Neutrophil (primary cell): Measurements from ENCODE around the gene GSS.

Experiments used
- H3K27ac ChIP-seq: fragments of 200-600 bp; sonication (generic); 2 replicates; pipeline ENCODE4 v1.5.1; 2016; ENCODE audit warnings: mild to moderate bottlenecking, moderate library complexity
- H3K27me3 ChIP-seq: fragments of 200-600 bp; sonication (generic); 2 replicates; pipeline ENCODE4 v1.6.0; 2016; ENCODE audit warnings: mild to moderate bottlenecking
- H3K36me3 ChIP-seq: fragments of 200-600 bp; sonication (generic); 2 replicates; pipeline ENCODE4 v1.5.1; 2017
- H3K4me1 ChIP-seq, 2 experiments: fragments of 200-600 bp in 1 of 2; sonication (generic) in 1 of 2; 1 replicate in 1 of 2; 2 replicates in 1 of 2; pipeline versions ENCODE4 v1.5.1 to v1.6.1; 2013 to 2016; ENCODE audit warnings: low read depth in 1 of 2, low read length in 1 of 2, mild to moderate bottlenecking in 1 of 2, moderate library complexity in 1 of 2; ENCODE audit not compliant: control insufficient read depth in 1 of 2, insufficient read depth in 1 of 2
- H3K4me3 ChIP-seq, 2 experiments: fragments of 200-600 bp in 1 of 2; sonication (generic) in 1 of 2; 1 replicate in 1 of 2; 2 replicates in 1 of 2; pipeline ENCODE4 v1.5.1; 2013 to 2016; ENCODE audit warnings: low read depth in 1 of 2, low read length in 1 of 2, mild to moderate bottlenecking in 1 of 2, moderate library complexity in 1 of 2
- H3K9me3 ChIP-seq: fragments of 200-600 bp; sonication (generic); 2 replicates; pipeline ENCODE4 v1.5.1; 2016
- CTCF ChIP-seq: fragments of 200-600 bp; sonication (generic); IDR thresholded peaks from 2 replicates; pipeline ENCODE4 v1.5.1; 2016; ENCODE audit warnings: antibody characterized with exemption

GSS gene

GRCh38 chr20:35002426-35003210 is 47.0 kb upstream of the GSS start:
- no peak for TF ChIP-seq CTCF
- H3K4me3 ChIP-seq = no peak overlapping the region
- H3K9me3 ChIP-seq = no peaks in the 10 kb centered on the region
- H3K27me3 ChIP-seq = no peaks in the 10 kb centered on the region
- peaks cover 100% of the 10 kb centered on the region for H3K36me3 ChIP-seq
- H3K27ac ChIP-seq = no peak overlapping the region
- no peaks in the 10 kb centered on the region for H3K4me1 ChIP-seq

DNA sequence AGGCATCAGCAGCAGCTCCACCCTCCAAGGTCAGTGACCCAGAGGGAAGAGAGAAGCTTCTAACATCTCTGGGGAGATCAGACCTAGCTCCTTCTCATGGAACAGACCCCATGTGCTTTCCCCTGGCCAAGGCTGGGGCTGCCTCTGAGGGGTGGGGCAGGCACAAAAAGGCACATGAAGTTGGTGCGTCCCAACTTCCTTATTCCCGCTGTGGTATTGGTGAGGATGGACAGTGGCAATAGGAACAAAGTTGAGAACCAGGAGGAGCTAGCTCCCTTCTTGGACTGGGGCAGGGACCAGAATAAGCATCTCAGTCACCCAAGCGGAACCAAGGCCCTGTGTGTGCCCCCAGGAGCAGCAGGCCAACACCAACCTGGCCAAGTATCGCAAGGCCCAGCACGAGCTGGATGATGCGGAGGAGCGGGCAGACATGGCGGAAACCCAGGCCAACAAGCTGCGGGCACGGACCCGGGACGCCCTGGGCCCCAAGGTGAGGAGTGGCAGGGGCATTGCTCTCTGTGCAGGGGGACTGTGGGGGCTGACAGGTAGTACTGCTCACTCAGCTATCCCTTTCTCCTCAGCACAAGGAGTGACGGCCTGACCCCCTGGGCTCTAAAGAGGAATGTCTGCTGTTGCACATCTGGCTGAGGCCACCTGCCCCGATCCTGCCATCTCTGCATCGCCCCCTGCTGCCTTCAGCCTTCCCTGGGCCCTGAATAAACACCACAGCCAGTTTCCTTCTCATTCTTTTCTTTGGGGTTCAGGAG is 46.2 kb upstream of the GSS start:
- no peaks in the 10 kb centered on the region for H3K4me1 ChIP-seq
- no peak for TF ChIP-seq CTCF
- H3K36me3 ChIP-seq = peaks cover 100% of the 10 kb centered on the region
- no peak overlapping the region for H3K4me3 ChIP-seq
- H3K27me3 ChIP-seq = no peaks in the 10 kb centered on the region
- H3K27ac ChIP-seq = no peak overlapping the region
- H3K9me3 ChIP-seq = no peaks in the 10 kb centered on the region

DNA sequence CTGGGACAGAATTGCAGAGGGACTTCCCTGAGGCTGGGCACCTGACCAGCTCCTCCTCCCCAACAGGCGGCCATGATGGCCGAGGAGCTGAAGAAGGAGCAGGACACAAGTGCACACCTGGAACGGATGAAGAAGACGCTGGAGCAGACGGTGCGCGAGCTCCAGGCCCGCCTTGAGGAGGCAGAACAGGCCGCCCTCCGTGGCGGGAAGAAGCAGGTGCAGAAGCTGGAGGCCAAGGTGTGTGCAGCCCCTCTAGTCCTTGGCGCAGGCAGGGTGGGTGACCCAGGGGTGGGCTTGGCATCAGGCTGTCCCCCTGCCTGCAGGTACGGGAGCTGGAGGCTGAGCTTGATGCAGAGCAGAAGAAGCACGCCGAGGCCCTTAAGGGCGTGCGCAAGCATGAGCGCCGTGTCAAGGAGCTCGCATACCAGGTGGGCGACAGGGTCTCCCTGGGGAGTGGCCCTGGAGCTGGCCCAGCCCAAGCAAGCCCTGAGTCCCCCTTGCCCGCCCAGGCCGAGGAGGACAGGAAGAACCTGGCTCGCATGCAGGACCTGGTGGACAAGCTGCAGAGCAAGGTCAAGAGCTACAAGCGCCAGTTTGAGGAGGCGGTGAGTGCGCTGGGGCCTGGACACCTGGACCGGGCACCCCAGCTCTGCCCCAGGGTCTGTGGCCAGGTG is 45.5 kb upstream of the GSS start:
- TF ChIP-seq CTCF = no peak

DNA sequence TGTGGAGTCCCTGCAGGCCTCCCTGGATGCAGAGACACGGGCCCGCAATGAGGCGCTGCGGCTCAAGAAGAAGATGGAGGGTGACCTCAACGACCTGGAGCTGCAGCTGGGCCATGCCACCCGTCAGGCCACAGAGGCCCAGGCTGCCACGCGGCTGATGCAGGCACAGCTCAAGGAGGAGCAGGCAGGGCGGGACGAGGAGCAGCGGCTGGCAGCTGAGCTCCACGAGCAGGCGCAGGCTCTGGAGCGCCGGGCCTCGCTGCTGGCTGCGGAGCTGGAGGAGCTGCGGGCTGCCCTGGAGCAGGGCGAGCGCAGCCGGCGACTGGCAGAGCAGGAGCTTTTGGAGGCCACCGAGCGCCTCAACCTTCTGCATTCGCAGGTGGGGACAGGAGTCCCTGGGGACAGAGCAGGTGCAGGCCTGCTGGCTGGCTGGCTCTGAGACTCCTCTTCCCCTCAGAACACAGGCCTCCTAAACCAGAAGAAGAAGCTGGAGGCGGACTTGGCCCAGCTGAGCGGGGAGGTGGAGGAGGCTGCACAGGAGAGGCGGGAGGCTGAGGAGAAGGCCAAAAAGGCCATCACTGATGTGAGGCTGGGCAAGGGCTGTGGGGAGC is 44.8 kb upstream of the GSS start:
- H3K9me3 ChIP-seq = no peaks in the 10 kb centered on the region
- peaks cover 100% of the 10 kb centered on the region for H3K36me3 ChIP-seq
- no peak overlapping the region for H3K4me3 ChIP-seq
- H3K27ac ChIP-seq = no peak overlapping the region
- no peaks in the 10 kb centered on the region for H3K27me3 ChIP-seq
- no peaks in the 10 kb centered on the region for H3K4me1 ChIP-seq
- TF ChIP-seq CTCF = no peak

More for the DNA sequence above, 45.5 kb upstream of the GSS start:
- Histone ChIP-seq H3K9me3 (no peaks in the 10 kb centered on the region), H3K4me1 (no peaks in the 10 kb centered on the region), H3K4me3 (no peak overlapping the region), H3K27me3 (no peaks in the 10 kb centered on the region), H3K27ac (no peak overlapping the region), H3K36me3 (peaks cover 100% of the 10 kb centered on the region)

DNA sequence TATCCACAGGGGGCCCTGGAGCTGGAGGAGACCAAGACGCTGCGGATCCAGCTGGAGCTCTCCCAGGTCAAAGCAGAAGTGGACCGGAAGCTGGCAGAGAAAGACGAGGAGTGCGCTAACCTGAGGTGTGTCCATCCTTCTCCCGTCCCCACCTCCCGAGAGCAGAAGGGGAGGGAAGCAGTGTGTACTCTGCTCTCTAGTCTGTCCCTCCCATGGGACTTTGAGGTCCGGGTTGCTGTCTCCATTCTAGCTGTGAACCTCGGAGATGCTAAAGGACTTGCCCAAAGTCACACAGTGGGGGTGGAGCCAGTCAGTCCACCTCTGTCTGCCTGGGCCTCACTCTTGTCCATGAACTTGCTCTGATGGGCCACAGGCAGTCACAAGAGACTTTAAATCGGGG is 44.2 kb upstream of the GSS start:
- Histone ChIP-seq H3K4me1 (no peaks in the 10 kb centered on the region), H3K36me3 (peaks cover 100% of the 10 kb centered on the region)
- no peak for TF ChIP-seq CTCF

More for the DNA sequence above, 44.2 kb upstream of the GSS start:
- Histone ChIP-seq H3K27ac (no peak overlapping the region), H3K9me3 (no peaks in the 10 kb centered on the region), H3K4me3 (no peak overlapping the region), H3K27me3 (no peaks in the 10 kb centered on the region)
